NCI-H187 (cell line): Measurements from ENCODE around the gene PTPN22.
A peak's percentile ranks its signal among the peaks of the same experiment; 100 is the strongest.

Experiments used
- DNase-seq, 2 experiments: peaks; one replicate each; lab custom pipeline; 2025; lab: John Stamatoyannopoulos, UW

The PTPN22 gene

GRCh38 chr1:113871597-113872113 is at the start of gene PTPN22:
TSS of gene PTPN22 (minus strand) at chr1:113871712.
- DNase-seq: no peak

GRCh38 chr1:113918243-113918642 is 46.7 kb upstream of the PTPN22 start:
- DNase-seq: no peak

- DNase-seq: no peak
Measured at GRCh38 chr1:113917400-113918082, 46.0 kb upstream of the PTPN22 start.

GRCh38 chr1:113916974-113917373 is 45.5 kb upstream of the PTPN22 start:
- DNase-seq: no peak

GRCh38 chr1:113913887-113914664 is 42.6 kb upstream of the PTPN22 start:
- no peak for DNase-seq

- DNase-seq: no peak
Measured at GRCh38 chr1:113913312-113913668, 41.8 kb upstream of the PTPN22 start.

GRCh38 chr1:113912594-113913311 is 41.2 kb upstream of the PTPN22 start:
- DNase-seq: no peak

- no peak for DNase-seq
Measured at GRCh38 chr1:113905435-113905861, 33.9 kb upstream of the PTPN22 start.

- DNase-seq: peak; percentile 97 to 100
Measured at GRCh38 chr1:113904674-113905434, 33.3 kb upstream of the PTPN22 start, which contains the start of the genes AP4B1 and DCLRE1B. TSS of gene AP4B1 (minus strand) at chr1:113904799. CDS start at chr1:113904717, 82 bp downstream. TSS of gene DCLRE1B (plus strand) at chr1:113905326. CDS start at chr1:113905587, 261 bp downstream.

- peak in 1 of 2 experiments; percentile 29 for DNase-seq
Measured at GRCh38 chr1:113904293-113904673, 32.8 kb upstream of the PTPN22 start.

GRCh38 chr1:113903501-113904292 is 32.2 kb upstream of the PTPN22 start:
- DNase-seq: no peak

- DNase-seq: no peak
Measured at GRCh38 chr1:113901191-113901590, 29.7 kb upstream of the PTPN22 start.

GRCh38 chr1:113899111-113899510 is 27.6 kb upstream of the PTPN22 start:
- no peak for DNase-seq

- no peak for DNase-seq
Measured at GRCh38 chr1:113898241-113898814, 26.8 kb upstream of the PTPN22 start.

- no peak for DNase-seq
Measured at GRCh38 chr1:113895961-113896360, 24.4 kb upstream of the PTPN22 start.

GRCh38 chr1:113895098-113895497 is 23.6 kb upstream of the PTPN22 start:
- no peak for DNase-seq

GRCh38 chr1:113893267-113893666 is 21.8 kb upstream of the PTPN22 start:
- no peak for DNase-seq

GRCh38 chr1:113891631-113892220 is 20.2 kb upstream of the PTPN22 start:
- no peak for DNase-seq

GRCh38 chr1:113890816-113891215 is 19.3 kb upstream of the PTPN22 start:
- DNase-seq: no peak
